ENCODE data around the gene C9orf43.
A peak's percentile ranks its signal among the peaks of the same experiment; 100 is the strongest.
"Not testable (repeated sequence)": the region's sequence is repeated elsewhere in the genome, so short reads cannot be mapped to it uniquely, and the experiment has no call there.

Gene C9orf43

DNA sequence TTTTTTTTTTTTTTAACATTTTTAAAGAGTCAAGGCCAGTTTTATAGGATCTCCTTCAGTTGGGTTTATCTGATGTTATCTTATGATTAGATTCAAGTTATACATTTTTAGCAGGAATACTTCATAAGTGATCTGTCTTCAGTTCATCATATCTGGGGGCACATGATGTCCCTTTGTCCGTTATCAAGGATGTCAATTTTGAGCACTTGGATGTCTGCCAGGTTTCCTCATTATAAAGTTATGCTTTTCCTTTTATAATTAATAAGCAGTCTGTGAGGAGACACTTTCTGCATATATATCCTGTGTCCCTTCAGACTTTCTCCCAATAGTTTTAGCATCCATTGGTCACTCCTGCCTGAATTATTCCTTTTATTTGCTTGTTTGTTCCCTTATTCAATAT, 45.6 kb upstream of the C9orf43 start:
- H3K9me3 ChIP-seq (ENCODE audit: insufficient read depth, low read depth, low read length) = no peaks in the 10 kb centered on the region
- no peaks in the 10 kb centered on the region for H3K79me2 ChIP-seq (ENCODE audit: insufficient read depth, low read length)
- H3K4me3 ChIP-seq (ENCODE audit: low read length, poor library complexity, severe bottlenecking) = no peak overlapping the region
- no peak overlapping the region; the same call in 1 of the 2 replicates for H2AFZ ChIP-seq (ENCODE audit: low read length)
- no peaks in the 10 kb centered on the region for H4K20me1 ChIP-seq (ENCODE audit: insufficient read depth, low read length, poor library complexity, severe bottlenecking)
- H3K4me1 ChIP-seq (ENCODE audit: insufficient read depth, low read length, poor library complexity, severe bottlenecking) = no peaks in the 10 kb centered on the region
- H3K4me2 ChIP-seq (ENCODE audit: low read depth, low read length, poor library complexity, severe bottlenecking) = no peak overlapping the region
- no peaks in the 10 kb centered on the region for H3K9me2 ChIP-seq (replicated peaks; ENCODE audit: low read depth, low read length)
- no peak overlapping the region for H3K9ac ChIP-seq (ENCODE audit: low read depth, low read length, poor library complexity, severe bottlenecking)
- no peaks in the 10 kb centered on the region for H3F3A ChIP-seq (ENCODE audit: low read depth)
- no peaks in the 10 kb centered on the region for H3K36me3 ChIP-seq (ENCODE audit: insufficient read depth, low read length)
- TF ChIP-seq EZH2phosphoT487 (IDR thresholded peaks at IDR 0.05; ENCODE audit: borderline replicate concordance) = no peak
- TF ChIP-seq, protein P1, sequence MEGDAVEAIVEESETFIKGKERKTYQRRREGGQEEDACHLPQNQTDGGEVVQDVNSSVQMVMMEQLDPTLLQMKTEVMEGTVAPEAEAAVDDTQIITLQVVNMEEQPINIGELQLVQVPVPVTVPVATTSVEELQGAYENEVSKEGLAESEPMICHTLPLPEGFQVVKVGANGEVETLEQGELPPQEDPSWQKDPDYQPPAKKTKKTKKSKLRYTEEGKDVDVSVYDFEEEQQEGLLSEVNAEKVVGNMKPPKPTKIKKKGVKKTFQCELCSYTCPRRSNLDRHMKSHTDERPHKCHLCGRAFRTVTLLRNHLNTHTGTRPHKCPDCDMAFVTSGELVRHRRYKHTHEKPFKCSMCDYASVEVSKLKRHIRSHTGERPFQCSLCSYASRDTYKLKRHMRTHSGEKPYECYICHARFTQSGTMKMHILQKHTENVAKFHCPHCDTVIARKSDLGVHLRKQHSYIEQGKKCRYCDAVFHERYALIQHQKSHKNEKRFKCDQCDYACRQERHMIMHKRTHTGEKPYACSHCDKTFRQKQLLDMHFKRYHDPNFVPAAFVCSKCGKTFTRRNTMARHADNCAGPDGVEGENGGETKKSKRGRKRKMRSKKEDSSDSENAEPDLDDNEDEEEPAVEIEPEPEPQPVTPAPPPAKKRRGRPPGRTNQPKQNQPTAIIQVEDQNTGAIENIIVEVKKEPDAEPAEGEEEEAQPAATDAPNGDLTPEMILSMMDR (conservative IDR thresholded peaks at IDR 0.05; ENCODE audit: low read length) = no peak
- H3K27me3 ChIP-seq (ENCODE audit: insufficient read depth, low read length, poor library complexity, severe bottlenecking) = no peaks in the 10 kb centered on the region

DNA sequence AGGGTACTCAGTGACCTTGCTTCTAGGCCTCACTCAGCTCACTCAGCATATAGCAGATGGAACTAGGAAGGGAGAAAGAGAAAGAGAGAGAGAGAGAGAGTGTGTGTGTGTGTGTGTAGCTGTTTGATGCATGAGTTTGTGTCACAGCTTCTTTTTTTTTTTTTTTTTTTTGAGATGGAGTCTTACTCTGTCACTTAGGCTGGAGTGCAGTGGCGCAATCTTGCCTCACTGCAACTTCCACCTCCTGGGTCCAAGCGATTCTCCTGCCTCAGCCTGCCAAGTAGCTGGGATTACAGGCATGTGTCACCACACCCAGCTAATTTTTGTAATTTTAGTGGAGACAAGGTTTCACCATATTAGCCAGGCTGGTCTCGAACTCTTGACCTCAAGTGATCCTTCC, 44.9 kb upstream of the C9orf43 start:
- H3K27me3 ChIP-seq (ENCODE audit: insufficient read depth, low read length, poor library complexity, severe bottlenecking); H3K9me3 ChIP-seq (ENCODE audit: insufficient read depth, low read depth, low read length); H3K4me3 ChIP-seq (ENCODE audit: low read length, poor library complexity, severe bottlenecking); H3K4me1 ChIP-seq (ENCODE audit: insufficient read depth, low read length, poor library complexity, severe bottlenecking); H3K9ac ChIP-seq (ENCODE audit: low read depth, low read length, poor library complexity, severe bottlenecking); H3K4me2 ChIP-seq (ENCODE audit: low read depth, low read length, poor library complexity, severe bottlenecking); H3K9me2 ChIP-seq (replicated peaks; ENCODE audit: low read depth, low read length); H3F3A ChIP-seq (ENCODE audit: low read depth); H4K20me1 ChIP-seq (ENCODE audit: insufficient read depth, low read length, poor library complexity, severe bottlenecking); H3K36me3 ChIP-seq (ENCODE audit: insufficient read depth, low read length); H3K79me2 ChIP-seq (ENCODE audit: insufficient read depth, low read length): not testable (repeated sequence)
- peak overlapping the region; percentile 43; the same call in 1 of the 2 replicates for H2AFZ ChIP-seq (ENCODE audit: low read length)

DNA sequence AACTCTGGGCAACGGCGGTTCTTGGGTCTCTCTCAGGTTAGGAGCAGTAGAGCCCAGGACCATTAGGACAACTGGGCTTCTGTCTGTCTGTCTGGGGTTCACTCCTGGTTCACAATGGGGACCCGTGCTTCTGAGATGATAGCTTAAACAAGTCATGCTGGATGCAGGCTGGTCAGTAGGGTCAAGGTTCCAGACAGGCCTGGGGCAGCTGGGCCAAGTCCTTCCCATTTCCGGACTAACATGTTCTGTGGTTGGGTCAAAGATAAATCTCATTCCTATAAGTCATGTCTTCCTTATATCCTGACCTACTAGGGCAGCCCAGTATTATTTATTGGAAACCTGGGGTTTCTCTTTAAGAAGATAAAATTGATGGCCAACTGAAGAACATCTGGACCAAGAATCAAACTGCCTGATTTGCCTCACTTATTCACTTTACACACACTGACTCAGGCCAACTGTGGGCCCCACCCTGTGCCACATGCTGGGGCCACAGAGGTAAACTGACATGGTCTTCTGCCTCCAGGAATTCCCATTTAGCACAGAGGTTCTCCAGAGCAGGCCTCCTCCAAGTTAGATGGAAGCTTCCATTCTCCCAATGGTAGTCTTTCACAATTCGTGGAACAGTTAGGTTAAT, 42.1 kb upstream of the C9orf43 start:
- no peaks in the 10 kb centered on the region for H3K9me2 ChIP-seq (replicated peaks; ENCODE audit: low read depth, low read length)
- no peaks in the 10 kb centered on the region for H3K9me3 ChIP-seq (ENCODE audit: insufficient read depth, low read depth, low read length)
- no peaks in the 10 kb centered on the region for H3K36me3 ChIP-seq (ENCODE audit: insufficient read depth, low read length)
- no peak overlapping the region for H3K4me2 ChIP-seq (ENCODE audit: low read depth, low read length, poor library complexity, severe bottlenecking)
- H2AFZ ChIP-seq (ENCODE audit: low read length) = no peak overlapping the region
- H3K27me3 ChIP-seq (ENCODE audit: insufficient read depth, low read length, poor library complexity, severe bottlenecking) = no peaks in the 10 kb centered on the region
- no peak overlapping the region for H3K9ac ChIP-seq (ENCODE audit: low read depth, low read length, poor library complexity, severe bottlenecking)
- H3K4me1 ChIP-seq (ENCODE audit: insufficient read depth, low read length, poor library complexity, severe bottlenecking) = no peaks in the 10 kb centered on the region
- no peak overlapping the region for H3K4me3 ChIP-seq (ENCODE audit: low read length, poor library complexity, severe bottlenecking)
- H3F3A ChIP-seq (ENCODE audit: low read depth) = no peaks in the 10 kb centered on the region
- H4K20me1 ChIP-seq (ENCODE audit: insufficient read depth, low read length, poor library complexity, severe bottlenecking) = no peaks in the 10 kb centered on the region
- no peaks in the 10 kb centered on the region for H3K79me2 ChIP-seq (ENCODE audit: insufficient read depth, low read length)
- TF ChIP-seq, protein P1 (conservative IDR thresholded peaks at IDR 0.05; ENCODE audit: low read length) = no peak
- no peak for TF ChIP-seq EZH2phosphoT487 (IDR thresholded peaks at IDR 0.05; ENCODE audit: borderline replicate concordance)
